Superior temporal gyrus (tissue), 1 donor: ENCODE results near the gene CDC42.
"Not testable (repeated sequence)": the region's sequence is repeated elsewhere in the genome, so short reads cannot be mapped to it uniquely, and the experiment has no call there.

Experiments
- DNase-seq: peaks from one replicate; pipeline ENCODE4 v3.0.0-alpha.2; 2016; ENCODE audit errors: extremely low spot score

CDC42 gene

DNA sequence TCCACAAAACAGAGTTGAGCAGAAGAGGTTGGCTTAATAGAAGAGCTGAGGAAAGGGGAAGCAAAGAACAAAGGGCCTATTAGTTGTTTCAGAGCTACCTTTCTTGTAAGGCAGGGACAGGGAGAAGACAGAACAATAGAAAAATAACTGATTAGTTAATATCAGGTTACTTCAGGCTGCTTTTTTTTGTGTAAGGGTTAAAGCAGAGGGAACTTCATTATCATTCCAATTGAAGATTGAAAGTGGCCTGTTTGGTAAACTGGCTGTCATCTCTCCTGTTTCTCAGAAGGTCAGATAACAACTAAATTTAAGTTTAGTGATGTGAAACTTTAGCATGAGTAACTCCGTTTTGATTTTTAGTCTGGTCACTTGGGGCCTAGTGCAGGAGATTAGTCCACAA lies 22.3 kb downstream of the CDC42 start:
- DNase-seq = no peak

GRCh38 chr1:22075718-22076117 lies 23.2 kb downstream of the CDC42 start:
- DNase-seq = no peak

DNA sequence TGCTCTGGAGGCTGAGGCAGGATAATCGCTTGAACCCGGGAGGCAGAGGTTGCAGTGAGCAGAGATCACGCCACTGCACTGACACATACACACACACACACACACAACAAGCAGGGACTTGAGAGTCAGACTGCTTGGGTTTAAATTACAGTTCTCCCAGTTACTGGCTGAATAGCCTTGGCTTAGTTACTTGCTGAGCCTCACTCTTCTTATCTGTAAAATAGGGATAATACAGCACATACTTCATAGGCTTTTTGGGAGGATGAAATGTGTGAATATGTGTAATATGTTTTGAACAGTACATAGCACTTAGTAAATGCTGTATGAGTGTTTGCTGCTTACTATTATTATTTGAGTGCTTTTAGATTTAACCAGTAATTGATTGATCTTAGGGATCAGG lies 23.8 kb downstream of the CDC42 start:
- DNase-seq = no peak

DNA sequence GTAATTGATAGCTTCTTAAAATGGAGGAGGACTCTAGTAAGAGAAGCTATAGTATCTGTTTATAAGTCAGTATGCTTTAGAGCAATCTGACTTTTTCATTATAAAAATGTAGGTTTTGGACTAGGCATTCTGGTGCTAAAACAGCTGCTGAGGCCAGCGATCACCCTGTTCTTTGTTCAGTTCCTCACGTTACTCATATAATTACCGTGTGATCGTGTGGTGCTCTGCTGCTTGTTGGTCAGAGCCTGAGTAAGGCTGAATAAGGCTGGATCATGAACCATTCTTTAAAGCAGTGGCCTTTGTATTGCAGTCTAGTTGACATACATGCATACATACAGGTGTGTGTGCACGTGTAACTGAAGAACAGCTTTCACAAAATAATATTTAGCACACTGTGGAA lies 25.2 kb downstream of the CDC42 start:
- no peak for DNase-seq

GRCh38 chr1:22078133-22078532 lies 25.6 kb downstream of the CDC42 start:
- no peak for DNase-seq

DNA sequence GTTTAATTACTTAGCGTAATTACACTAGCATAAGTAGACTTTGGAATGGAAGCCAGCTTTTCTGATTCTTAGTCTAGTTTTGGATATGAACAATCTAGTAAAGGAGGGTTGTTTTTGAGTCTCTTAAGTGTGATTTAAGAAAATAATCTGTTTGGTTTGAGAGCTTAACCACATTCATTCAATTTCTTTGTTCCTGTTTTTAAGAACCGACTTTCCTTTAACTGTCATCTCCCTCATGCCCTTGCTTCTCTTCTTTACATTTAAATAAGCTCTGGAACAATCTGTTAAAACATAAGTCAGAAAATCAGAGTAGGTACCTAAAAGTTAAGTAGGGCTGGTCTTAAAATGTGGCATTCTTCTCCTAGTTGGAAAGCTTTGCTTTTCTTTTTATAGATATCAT lies 27.7 kb downstream of the CDC42 start:
- DNase-seq = no peak

- DNase-seq = no peak
These were observed 35.8 kb downstream of the CDC42 start for GRCh38 chr1:22088331-22088730.

DNA sequence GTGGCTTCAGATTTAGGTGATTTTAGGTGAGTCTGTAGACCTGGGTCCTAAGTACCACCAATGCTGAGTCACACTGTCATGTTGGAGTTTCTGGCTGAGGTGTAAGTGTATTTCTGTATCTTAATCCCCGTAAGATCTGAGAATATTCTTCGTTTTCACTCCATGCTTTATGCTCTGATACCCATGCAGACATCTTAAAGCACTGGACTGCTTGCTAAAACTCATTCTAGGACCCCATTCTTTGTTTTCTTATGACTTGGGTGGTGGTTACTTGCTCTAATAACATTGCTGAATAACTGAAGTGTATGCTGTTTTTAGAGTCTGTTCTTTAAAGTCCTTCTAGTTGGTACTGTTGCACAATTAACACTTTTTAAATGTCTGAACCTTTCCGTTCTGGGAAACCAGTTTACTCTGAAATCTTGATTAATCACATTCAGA lies 36.6 kb downstream of the CDC42 start:
- no peak for DNase-seq

DNA sequence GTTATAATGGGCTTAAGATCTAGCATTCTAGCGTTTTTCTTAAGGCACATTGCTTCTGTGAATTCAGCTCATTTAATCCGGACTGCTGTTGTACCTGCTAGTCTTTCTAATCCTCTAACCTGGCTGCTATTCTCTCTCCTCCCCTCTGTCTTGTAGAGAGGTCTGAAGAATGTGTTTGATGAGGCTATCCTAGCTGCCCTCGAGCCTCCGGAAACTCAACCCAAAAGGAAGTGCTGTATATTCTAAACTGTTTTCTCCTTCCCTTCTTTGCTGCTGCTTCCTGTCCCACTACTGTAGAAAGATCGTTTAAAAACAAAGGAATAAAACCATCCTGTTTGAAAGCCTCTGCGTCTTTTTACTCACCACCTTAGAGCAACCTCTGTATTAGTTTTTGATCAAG lies 37.3 kb downstream of the CDC42 start:
- no peak for DNase-seq

DNA sequence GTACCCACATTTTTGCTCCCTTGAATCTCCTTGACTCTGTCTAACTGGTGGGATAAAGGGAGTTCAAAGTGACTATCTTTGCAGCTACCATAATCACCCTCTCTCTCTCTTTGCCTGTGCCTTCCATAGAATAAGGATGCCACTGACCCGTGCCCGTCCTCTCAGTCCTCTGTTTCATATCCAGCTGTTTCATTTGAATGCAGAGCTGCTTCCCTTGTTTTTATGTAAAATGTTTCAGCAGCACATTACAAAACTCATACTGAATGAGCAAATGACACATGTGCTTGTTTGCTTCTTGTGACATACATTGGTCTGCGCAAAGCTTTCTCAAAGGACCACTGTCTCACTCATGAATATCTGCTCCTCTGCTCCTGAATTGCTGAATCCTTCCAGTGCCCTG lies 38.4 kb downstream of the CDC42 start:
- DNase-seq = no peak

- not testable (repeated sequence) for DNase-seq
These were observed 39.7 kb downstream of the CDC42 start for GRCh38 chr1:22092026-22092768.

DNA sequence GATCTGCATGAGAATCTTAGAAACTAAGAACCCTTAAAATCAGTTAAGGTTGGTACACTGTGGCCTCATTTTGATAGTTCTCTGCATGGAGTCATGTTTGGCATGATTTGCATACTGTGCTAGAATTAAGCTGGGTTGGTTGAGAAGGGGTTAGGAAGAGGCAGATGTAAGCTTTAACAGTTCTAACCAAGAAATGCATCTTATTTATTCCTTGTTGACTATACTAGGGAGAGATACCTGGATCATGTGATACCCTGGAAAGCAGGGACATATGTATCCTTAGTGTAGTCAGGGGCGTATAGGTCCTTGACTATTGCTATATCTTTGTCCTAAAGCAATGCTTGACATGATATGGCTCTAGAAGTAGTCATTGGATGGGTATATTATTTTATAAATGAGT lies 41.0 kb downstream of the CDC42 start:
- DNase-seq = no peak

DNA sequence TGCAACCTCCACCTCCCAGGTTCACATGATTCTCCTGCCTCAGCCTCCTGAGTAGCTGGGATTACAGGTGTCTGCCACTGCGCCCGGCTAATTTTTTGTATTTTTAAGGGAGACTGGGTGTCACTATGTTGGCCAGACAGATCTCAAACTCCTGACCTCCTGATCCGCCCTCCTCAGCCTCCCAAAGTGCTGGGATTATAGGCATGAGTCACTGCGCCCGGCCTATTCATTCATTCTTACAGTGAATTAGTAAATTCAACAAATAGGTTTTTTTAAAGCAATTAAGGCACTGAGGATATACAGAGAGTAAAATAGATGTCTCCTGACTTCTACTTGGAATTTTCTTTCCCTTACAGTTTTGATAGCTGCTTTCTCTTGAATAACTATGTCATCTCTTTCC lies 43.5 kb downstream of the CDC42 start:
- no peak for DNase-seq

GRCh38 chr1:22096463-22096862 lies 44.0 kb downstream of the CDC42 start:
- no peak for DNase-seq

DNA sequence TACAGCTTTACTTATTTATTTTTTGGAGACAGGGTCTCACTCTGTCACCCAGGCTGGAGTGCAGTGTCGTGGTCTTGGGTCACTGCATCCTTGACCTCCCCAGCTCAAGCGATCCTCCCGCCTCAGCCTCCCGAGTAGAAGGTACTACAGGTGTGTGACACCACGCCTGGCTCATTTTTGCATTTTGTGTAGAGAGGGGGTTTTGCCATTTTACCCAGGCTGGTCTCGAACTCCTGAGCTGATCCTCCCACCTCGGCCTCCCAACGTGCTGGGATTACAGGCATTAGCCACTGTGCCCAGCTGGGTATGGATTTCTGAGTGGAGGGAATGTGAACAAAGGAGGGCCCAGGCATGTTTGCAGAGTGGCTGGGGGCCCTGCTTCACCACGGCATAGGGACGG lies 46.2 kb downstream of the CDC42 start:
- DNase-seq = no peak

- no peak for DNase-seq
These were observed 47.7 kb downstream of the CDC42 start for GRCh38 chr1:22100168-22100567.

DNA sequence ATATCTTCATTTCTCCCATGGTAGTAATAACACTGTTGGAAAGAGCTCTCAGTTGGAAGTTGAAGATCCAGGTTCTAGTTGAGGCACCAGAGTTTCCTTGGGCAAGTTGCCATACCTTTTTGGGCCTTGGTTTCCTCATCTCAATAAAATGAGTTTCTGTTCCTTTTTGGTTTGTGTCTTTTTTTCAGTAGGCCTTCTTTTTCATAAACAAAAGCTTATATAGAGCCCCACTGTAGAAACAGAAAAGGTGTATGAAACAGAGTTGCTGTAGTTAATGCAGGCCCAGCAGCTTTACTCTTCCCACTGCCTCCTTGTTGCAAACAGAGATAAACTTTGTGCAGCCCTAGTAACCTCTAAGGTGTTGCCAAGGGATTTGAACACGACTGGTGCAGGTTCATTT lies 48.7 kb downstream of the CDC42 start:
- DNase-seq = no peak

DNA sequence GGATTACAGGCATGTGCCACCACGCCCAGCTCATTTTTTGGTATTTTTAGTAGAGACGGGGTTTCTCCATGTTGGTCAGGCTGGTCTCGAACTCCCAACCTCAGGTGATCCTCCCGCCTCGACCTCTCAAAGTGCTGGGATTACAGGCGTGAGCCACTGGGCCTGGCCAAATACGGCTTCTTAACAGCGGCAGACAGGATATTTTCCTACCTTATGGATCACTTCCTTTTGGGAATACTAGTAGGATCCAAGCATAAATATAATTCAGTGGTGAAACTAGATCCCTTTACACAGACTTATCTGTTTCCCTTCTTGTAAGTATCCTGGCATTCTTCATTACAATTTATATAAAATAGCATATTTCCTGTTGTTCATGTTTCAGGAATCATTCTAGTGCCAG lies 49.5 kb downstream of the CDC42 start:
- DNase-seq = no peak

DNA sequence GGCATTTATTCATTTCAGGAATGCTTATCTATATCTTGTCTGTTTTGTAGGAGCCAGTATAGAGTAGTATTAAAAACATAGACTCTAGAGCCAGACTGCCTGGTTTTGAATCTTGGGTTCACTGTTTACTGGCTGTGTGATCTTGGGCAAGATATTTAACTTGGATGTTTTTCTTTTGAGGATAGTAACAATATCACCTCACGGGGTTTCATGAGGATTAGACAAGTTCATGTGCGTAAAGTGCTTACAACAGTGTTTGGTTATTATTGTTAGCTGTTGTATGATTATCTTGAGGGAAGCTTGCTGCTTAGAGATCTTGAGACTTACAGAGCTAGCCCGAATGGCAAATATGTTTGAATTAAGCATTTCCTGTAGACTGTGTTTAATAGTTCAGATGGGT lies 50.2 kb downstream of the CDC42 start:
- no peak for DNase-seq

DNA sequence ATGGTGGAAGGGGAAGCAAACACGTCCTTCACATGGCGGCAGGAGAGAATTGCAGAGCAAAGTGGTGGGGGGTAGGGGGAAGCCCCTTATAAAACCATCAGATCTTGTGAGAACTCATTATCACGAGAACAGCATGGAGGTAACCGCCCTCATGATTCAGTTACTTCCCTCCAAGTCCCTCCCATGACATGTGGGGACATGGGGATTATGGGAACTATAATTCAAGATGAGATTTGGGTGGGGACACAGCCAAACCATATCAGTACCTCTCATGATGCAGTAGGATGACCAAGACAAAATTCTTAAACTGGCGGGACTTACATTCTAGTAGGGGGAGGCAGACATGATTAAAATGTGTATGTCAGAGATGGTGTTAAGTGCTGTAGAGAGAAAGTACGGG lies 51.6 kb downstream of the CDC42 start:
- DNase-seq = no peak

DNA sequence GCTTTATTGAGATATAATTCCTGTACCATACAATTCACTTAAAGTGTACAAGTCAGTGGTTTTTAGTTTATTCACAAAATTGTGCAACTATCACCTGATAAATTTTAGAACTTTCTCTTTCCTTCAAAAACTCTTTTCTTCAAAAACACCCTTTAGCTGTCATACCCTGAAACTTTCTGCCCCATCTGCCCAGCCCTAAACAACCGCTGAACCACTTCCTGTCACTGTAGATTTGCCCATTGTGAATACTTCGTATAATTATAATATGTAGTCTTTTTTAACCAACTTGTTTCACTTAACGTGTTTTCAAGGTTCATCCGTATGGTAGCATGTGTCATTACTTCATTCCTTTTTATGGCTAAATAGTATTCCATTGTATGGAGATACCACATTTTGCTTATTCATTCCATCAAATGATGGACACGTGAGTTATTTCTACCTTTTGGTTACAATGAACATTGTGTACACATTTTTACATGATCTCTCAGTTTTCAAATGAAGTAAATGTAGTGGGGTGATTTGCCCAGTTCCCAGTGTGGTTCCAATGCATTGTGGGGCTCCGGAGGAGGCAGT lies 52.4 kb downstream of the CDC42 start:
- no peak for DNase-seq

DNA sequence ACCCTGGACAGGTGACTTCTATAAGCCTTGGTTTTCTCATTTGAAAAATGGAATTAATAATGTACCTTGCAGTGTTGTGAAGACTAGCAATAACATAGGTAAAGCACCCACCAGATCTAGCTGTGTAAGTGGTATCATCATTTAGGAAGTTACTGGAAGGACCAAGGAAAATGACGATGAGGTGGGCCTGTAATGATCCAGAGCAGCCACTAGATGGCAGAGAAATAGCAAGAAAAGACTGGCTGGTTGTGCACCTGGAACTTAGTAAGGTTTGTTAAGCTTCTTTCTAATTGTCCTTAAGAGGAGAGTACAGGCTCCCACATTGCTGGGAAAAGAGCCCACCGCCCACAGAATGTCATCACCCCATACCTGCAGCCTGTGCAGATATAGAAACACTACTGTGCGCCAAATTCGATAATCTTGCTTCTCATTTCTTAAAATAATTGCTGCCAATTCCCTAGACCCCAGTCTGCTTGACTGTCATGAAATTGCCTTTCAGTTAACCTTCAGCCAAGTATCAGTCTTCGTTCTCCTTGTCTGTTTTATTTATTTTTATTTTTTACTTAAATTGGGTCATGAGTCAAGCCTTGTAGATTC lies 53.2 kb downstream of the CDC42 start:
- peak; percentile 86 for DNase-seq

GRCh38 chr1:22107126-22107525 lies 54.6 kb downstream of the CDC42 start:
- no peak for DNase-seq
